DND-41 (cell line): ENCODE results near the gene BMP2K.

Experiments used
- ATAC-seq: fragments of 200-7000 bp; cut with Tn5 transposase; 3 replicates; pipeline ENCODE4 v1.9.1; 2021; ENCODE audit warnings: low read depth; ENCODE audit not compliant: insufficient read depth
- DNase-seq: peaks from one replicate; pipeline ENCODE4 v3.0.0-alpha.2; 2020
- H2AFZ ChIP-seq: 2 replicates; pipeline ENCODE4 v1.6.0; 2012; ENCODE audit warnings: low read depth, low read length
- H3K27ac ChIP-seq: 2 replicates; pipeline ENCODE4 v1.5.1; 2012; ENCODE audit warnings: low read length, inconsistent platforms
- H3K27me3 ChIP-seq: fragments of 200-600 bp; sonication (generic); 2 replicates; pipeline ENCODE4 v1.6.0; 2012; ENCODE audit warnings: low read length, mild to moderate bottlenecking, inconsistent platforms; ENCODE audit not compliant: insufficient read depth, poor library complexity
- H3K36me3 ChIP-seq: 2 replicates; pipeline ENCODE4 v1.5.1; 2012; ENCODE audit warnings: low read length, inconsistent platforms; ENCODE audit not compliant: insufficient read depth
- H3K4me1 ChIP-seq: 2 replicates; pipeline ENCODE4 v1.5.1; 2012; ENCODE audit warnings: mild to moderate bottlenecking, low read length; ENCODE audit not compliant: insufficient read depth
- H3K4me2 ChIP-seq: 2 replicates; pipeline ENCODE4 v1.6.0; 2012; ENCODE audit warnings: mild to moderate bottlenecking, moderate library complexity, low read length, inconsistent platforms; ENCODE audit not compliant: insufficient read depth
- H3K4me3 ChIP-seq, 2 experiments: fragments of 200-600 bp in 1 of 2; shearing (Covaris generic) in 1 of 2; 2 replicates each; pipeline ENCODE4 v1.5.1; 2012 to 2016; ENCODE audit warnings: inconsistent platforms in 2 of 2, low read length in 2 of 2, mild to moderate bottlenecking in 2 of 2, low read depth in 1 of 2, moderate library complexity in 1 of 2
- H3K79me2 ChIP-seq: 2 replicates; pipeline ENCODE4 v1.6.0; 2012; ENCODE audit warnings: low read length, inconsistent platforms; ENCODE audit not compliant: insufficient read depth
- H3K9ac ChIP-seq: 2 replicates; pipeline ENCODE4 v1.6.0; 2012; ENCODE audit warnings: low read depth, mild to moderate bottlenecking, inconsistent platforms, low read length, moderate library complexity
- H3K9me3 ChIP-seq: 2 replicates; pipeline ENCODE4 v1.5.1; 2012; ENCODE audit warnings: low read length, moderate library complexity, mild to moderate bottlenecking, inconsistent platforms; ENCODE audit not compliant: insufficient read depth, severe bottlenecking
- H4K20me1 ChIP-seq: 2 replicates; pipeline ENCODE4 v1.6.0; 2012; ENCODE audit warnings: low read length; ENCODE audit not compliant: insufficient read depth
- EZH2 ChIP-seq: IDR thresholded peaks from 3 replicates; pipeline ENCODE4 v1.6.1; 2012; ENCODE audit warnings: borderline replicate concordance, low read depth, mild to moderate bottlenecking, moderate library complexity, low read length, inconsistent platforms; ENCODE audit not compliant: severe bottlenecking
- TF ChIP-seq, protein P1 (sequence below): IDR thresholded peaks from 2 replicates; pipeline ENCODE4 v1.5.1; 2012; ENCODE audit warnings: borderline replicate concordance, low read length, moderate library complexity, mild to moderate bottlenecking; ENCODE audit not compliant: poor library complexity, severe bottlenecking; ENCODE audit errors: extremely low read depth

Gene BMP2K

DNA sequence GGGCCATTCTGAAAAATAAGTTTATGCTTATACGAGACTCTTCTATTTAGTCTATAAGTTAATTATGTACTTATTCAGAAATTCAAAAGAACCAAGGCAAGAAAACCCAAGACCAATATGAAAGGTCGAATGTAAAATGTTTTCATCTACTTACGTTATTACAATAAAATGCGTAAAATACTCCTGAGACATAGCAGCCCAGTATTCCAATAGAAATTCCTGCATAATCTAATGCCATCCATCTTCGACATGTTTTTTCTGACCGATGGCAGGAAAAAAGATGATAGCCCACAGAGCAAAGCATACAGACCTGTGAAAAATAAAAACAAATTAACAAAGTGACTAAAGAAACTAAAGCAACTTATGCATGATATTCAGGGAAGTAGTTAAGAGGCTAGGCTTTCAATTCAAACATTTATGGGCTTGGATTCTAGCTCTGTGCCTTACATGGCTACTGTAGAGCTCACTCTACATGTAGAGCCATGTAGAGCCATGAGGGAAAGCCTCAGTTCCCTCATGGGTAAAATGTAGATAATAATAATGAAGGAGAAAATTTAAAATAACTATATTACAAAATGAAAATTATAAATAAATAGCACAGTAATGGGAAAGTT is 154.0 kb downstream of the BMP2K start:
- DNase-seq: no peak
- Histone ChIP-seq H3K27ac (no peak overlapping the region), H3K79me2 (peaks cover 4% of the 10 kb centered on the region; the same call in 1 of the 2 replicates), H3K4me1 (no peaks in the 10 kb centered on the region), H4K20me1 (no peaks in the 10 kb centered on the region), H3K36me3 (peaks cover 66% of the 10 kb centered on the region), H3K4me2 (no peak overlapping the region), H3K4me3 (no peak overlapping the region), H3K9ac (no peak overlapping the region), H3K27me3 (no peaks in the 10 kb centered on the region), H2AFZ (no peak overlapping the region), H3K9me3 (no peaks in the 10 kb centered on the region)
- no peak for ATAC-seq
- TF ChIP-seq, protein P1, sequence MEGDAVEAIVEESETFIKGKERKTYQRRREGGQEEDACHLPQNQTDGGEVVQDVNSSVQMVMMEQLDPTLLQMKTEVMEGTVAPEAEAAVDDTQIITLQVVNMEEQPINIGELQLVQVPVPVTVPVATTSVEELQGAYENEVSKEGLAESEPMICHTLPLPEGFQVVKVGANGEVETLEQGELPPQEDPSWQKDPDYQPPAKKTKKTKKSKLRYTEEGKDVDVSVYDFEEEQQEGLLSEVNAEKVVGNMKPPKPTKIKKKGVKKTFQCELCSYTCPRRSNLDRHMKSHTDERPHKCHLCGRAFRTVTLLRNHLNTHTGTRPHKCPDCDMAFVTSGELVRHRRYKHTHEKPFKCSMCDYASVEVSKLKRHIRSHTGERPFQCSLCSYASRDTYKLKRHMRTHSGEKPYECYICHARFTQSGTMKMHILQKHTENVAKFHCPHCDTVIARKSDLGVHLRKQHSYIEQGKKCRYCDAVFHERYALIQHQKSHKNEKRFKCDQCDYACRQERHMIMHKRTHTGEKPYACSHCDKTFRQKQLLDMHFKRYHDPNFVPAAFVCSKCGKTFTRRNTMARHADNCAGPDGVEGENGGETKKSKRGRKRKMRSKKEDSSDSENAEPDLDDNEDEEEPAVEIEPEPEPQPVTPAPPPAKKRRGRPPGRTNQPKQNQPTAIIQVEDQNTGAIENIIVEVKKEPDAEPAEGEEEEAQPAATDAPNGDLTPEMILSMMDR: no peak
- TF ChIP-seq EZH2: no peak

DNA sequence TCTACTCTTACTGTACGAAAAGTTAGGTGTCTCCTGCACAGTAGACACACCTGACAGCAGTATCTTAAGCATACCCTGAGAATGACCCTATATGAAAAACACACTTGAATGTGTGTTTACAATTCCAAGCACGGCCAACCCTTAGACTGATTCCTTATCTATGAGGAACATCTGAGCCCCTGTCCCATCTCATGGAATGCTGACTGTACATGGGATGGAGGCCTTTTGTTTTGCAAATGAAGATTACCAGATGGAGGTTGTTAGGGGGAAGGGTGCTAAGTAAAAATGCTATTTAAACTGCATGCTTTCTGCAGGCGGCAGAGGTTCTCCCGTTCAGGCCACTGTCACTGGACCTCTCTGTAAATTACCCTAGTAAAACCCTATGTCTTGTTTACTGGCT is 160.8 kb downstream of the BMP2K start:
- Histone ChIP-seq H3K4me3 (peak overlapping the region in 1 of 2 experiments; percentile 26; a peak in 2 of 4 replicates), H3K9me3 (no peaks in the 10 kb centered on the region), H3K79me2 (peaks cover 29% of the 10 kb centered on the region), H4K20me1 (no peaks in the 10 kb centered on the region), H2AFZ (no peak overlapping the region), H3K9ac (no peak overlapping the region), H3K4me1 (peaks cover 46% of the 10 kb centered on the region), H3K27me3 (no peaks in the 10 kb centered on the region), H3K27ac (no peak overlapping the region), H3K36me3 (peaks cover 24% of the 10 kb centered on the region), H3K4me2 (peak overlapping the region; percentile 87)
- TF ChIP-seq, protein P1: no peak
- TF ChIP-seq EZH2: no peak
- DNase-seq (no peak), ATAC-seq (no peak)

DNA sequence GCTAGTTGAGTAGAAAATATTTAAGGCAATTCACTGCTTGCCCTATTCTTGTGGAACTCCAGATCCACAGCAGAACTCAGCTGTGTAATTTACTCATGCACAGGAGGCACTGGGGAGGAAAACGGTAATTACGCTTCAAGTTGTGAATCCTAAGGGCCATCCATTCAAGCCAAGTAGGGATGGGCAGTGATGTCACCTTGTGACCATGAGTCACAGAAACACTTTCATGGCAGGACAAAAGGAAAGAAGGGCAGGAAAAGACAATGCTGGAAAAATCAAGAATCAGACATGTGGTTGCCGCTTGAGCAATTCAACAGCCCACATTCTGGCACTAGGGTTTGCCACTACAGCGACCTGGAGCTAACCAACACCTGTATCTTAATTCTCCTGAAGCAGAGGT is 161.7 kb downstream of the BMP2K start:
- no peak for DNase-seq

More for the DNA sequence above, 161.7 kb downstream of the BMP2K start:
- Histone ChIP-seq H4K20me1 (no peaks in the 10 kb centered on the region), H3K79me2 (peaks cover 29% of the 10 kb centered on the region), H3K4me1 (peaks cover 46% of the 10 kb centered on the region), H3K4me3 (peak overlapping the region in 1 of 2 experiments; percentile 99; a peak in 2 of 4 replicates), H3K9me3 (no peaks in the 10 kb centered on the region), H3K4me2 (peak overlapping the region; percentile 87), H3K9ac (peak overlapping the region; percentile 76; the same call in 1 of the 2 replicates), H3K27ac (no peak overlapping the region), H2AFZ (no peak overlapping the region), H3K36me3 (peaks cover 17% of the 10 kb centered on the region), H3K27me3 (no peaks in the 10 kb centered on the region)
- TF ChIP-seq, protein P1: no peak
- no peak for TF ChIP-seq EZH2
- ATAC-seq: no peak
